GM12892 (cell line): Measurements from ENCODE around the gene MTERF4.

Experiments used
- POLR2A ChIP-seq: IDR thresholded peaks from 2 replicates; pipeline ENCODE4 v1.6.1; 2011; ENCODE audit warnings: low read depth, low read length, control low read depth
- POLR2AphosphoS5 ChIP-seq: IDR thresholded peaks from 2 replicates; pipeline ENCODE4 v1.6.1; 2011; ENCODE audit warnings: low read depth, low read length, control low read depth

DNA sequence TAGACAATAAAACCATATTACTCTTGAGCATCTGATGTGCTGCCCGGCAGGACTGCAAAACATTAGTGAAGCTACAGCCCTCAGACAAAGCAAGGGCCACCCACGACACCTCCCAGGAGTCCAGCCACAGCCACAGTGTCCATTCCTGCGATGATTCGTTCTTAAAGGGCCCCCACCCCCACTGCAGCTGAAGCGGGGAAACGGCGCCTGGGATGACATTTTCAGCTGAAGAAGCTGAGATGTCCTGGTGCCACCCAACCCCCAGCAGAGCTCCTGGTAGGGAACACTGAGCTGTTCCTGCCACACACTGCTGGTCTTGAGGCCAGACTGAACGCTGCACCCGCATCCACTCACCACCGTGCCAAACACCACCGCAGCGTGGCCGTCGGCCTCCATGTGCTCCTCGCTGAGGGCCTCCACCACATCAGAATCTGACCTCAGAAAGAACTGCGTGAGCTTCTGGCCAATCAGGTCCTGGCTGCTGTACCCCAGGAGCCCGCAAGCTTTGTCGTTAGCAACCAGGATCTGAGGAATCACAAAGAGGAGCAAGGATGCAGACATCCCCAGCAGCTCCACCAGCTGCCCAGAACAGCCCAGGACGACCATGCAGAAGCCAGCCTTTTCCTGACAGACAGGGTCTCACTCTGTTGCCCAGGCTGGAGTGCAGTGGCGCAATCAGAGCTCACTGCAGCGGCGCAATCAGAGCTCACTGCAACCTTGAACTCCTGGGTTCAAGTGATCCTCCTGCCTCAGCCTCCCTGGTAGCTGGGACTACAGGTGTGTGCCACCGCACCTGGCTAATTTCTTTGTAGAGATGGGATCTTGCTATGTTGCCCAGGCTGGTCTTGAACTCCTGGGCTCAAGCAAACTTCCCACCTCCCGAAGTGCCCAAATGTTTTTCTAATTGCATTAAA is 37.7 kb upstream of the MTERF4 start:
- no peak for TF ChIP-seq POLR2A
- no peak for TF ChIP-seq POLR2AphosphoS5
